Measurements from ENCODE around the gene TMEM50A. TPM values are rescaled to one million over a fixed set of nuclear protein-coding genes. Genes with fewer than 3 reads are reported as not detected.
"Not testable (repeated sequence)": the region's sequence is repeated elsewhere in the genome, so short reads cannot be mapped to it uniquely, and the experiment has no call there.

Gene TMEM50A
- total and polyA plus RNA-seq, 9 of the 15 experiments (the other 6 are each of a cell fraction or from before 2014, with no cell fraction given) = 43.7 to 195 (median 137) TPM

- POLR2A ChIA-PET; in situ Hi-C loops (cut with MboI): not testable (repeated sequence)
- FAIRE-seq = peak; percentile 82
These were observed 35.8 kb upstream of the TMEM50A start for GRCh38 chr1:25302330-25302729.

GRCh38 chr1:25304936-25305335 is 33.2 kb upstream of the TMEM50A start:
- H3K9me3 ChIP-seq (replicated peaks; ENCODE audit: control insufficient read depth, insufficient read depth, low read depth, low read length); H3K9ac ChIP-seq (ENCODE audit: insufficient read depth in 1 of 2, low read depth in 2 of 2, low read length in 2 of 2); H3K79me2 ChIP-seq (ENCODE audit: control insufficient read depth, insufficient read depth, low read length); H4K20me1 ChIP-seq (replicated peaks; ENCODE audit: control insufficient read depth, insufficient read depth, low read length); FAIRE-seq; H3K27ac ChIP-seq (ENCODE audit: extremely low read depth, low read depth, low read length); H2AFZ ChIP-seq (ENCODE audit: low read depth, low read length); H3K4me3 ChIP-seq; H3K27me3 ChIP-seq (ENCODE audit: control insufficient read depth in 2 of 2, insufficient read depth in 2 of 2, low read length in 2 of 2); DNase-seq (ENCODE audit: extremely low read depth in 1 of 4, low spot score in 3 of 4); CTCF ChIA-PET (ENCODE audit: low intra/inter-chr PET ratio); ATAC-seq; H3K4me2 ChIP-seq (ENCODE audit: insufficient read depth, low read length); H3K9me1 ChIP-seq (ENCODE audit: control insufficient read depth, insufficient read depth, low read length); H3K4me1 ChIP-seq (replicated peaks in 1 of 2; ENCODE audit: control insufficient read depth in 2 of 2, insufficient read depth in 2 of 2, low read length in 2 of 2); intact Hi-C loops (cut with micrococcal nuclease); BruUV-seq (replicated peaks); in situ Hi-C loops (cut with MboI): not testable (repeated sequence)
- WGBS (ENCODE audit: insufficient coverage, low coverage, missing lambda C conversion rate) = 50% methylated on average over 2 of the region's 4 CpGs
- POLR2A ChIA-PET = interaction anchor here (0.6 to 0.7 kb wide), 2 partner anchors 482 to 832 kb away, joined by 3 read pairs; no protein-coding TSS in a partner anchor
- H3K36me3 ChIP-seq (ENCODE audit: control insufficient read depth, insufficient read depth, low read length) = peaks cover 12% of the 10 kb centered on the region; the same call in 1 of the 3 replicates

More at GRCh38 chr1:25302330-25302729, 35.8 kb upstream of the TMEM50A start:
- H3K36me3 ChIP-seq (ENCODE audit: control insufficient read depth, insufficient read depth, low read length); H4K20me1 ChIP-seq (replicated peaks; ENCODE audit: control insufficient read depth, insufficient read depth, low read length); H3K79me2 ChIP-seq (ENCODE audit: control insufficient read depth, insufficient read depth, low read length); H3K4me2 ChIP-seq (ENCODE audit: insufficient read depth, low read length); H2AFZ ChIP-seq (ENCODE audit: low read depth, low read length); H3K27me3 ChIP-seq (ENCODE audit: control insufficient read depth in 2 of 2, insufficient read depth in 2 of 2, low read length in 2 of 2); CTCF ChIA-PET (ENCODE audit: low intra/inter-chr PET ratio); BruUV-seq (replicated peaks); H3K27ac ChIP-seq (ENCODE audit: extremely low read depth, low read depth, low read length); H3K9me1 ChIP-seq (ENCODE audit: control insufficient read depth, insufficient read depth, low read length); H3K4me3 ChIP-seq; intact Hi-C loops (cut with micrococcal nuclease); H3K9me3 ChIP-seq (replicated peaks; ENCODE audit: control insufficient read depth, insufficient read depth, low read depth, low read length); H3K9ac ChIP-seq (ENCODE audit: insufficient read depth in 1 of 2, low read depth in 2 of 2, low read length in 2 of 2); H3K4me1 ChIP-seq (replicated peaks in 1 of 2; ENCODE audit: control insufficient read depth in 2 of 2, insufficient read depth in 2 of 2, low read length in 2 of 2); TF ChIP-seq TEAD4 (CRISPR knock-in tag; IDR thresholded peaks at IDR 0.05; ENCODE audit: borderline replicate concordance): not testable (repeated sequence)
- peak; percentile 19; the same call in 1 of the 2 replicates for TF ChIP-seq MTA2 (IDR thresholded peaks at IDR 0.05; ENCODE audit: low read depth)
- TF ChIP-seq TCF3 (CRISPR knock-in tag; IDR thresholded peaks at IDR 0.05) = peak; percentile 82
- TF ChIP-seq PKNOX1 (IDR thresholded peaks at IDR 0.05) = peak; percentile 31
- 0 out of 2 replicates have a peak, but pooled peaks have one; percentile 42 for TF ChIP-seq EGR1 (conservative IDR thresholded peaks at IDR 0.05)
- peak; percentile 55; the same call in 1 of the 2 replicates for TF ChIP-seq SMARCA4 (IDR thresholded peaks at IDR 0.05)
- TF ChIP-seq STAT5A (IDR thresholded peaks at IDR 0.05; ENCODE audit: borderline replicate concordance, low read length) = peak; percentile 16; the same call in 1 of the 2 replicates
- TF ChIP-seq MEIS2 (IDR thresholded peaks at IDR 0.05; ENCODE audit: partially characterized antibody) = peak; percentile 41
- peak; percentile 77 for TF ChIP-seq ARID1B (IDR thresholded peaks at IDR 0.05)
- TF ChIP-seq TAL1 (IDR thresholded peaks at IDR 0.05) = peak; percentile 62; the same call in 1 of the 2 replicates
- TF ChIP-seq DPF2 (IDR thresholded peaks at IDR 0.05) = peak; percentile 74
- peak; percentile 62 for TF ChIP-seq TEAD4 (IDR thresholded peaks at IDR 0.05; ENCODE audit: low read length)
- TF ChIP-seq CBFA2T2 (conservative IDR thresholded peaks at IDR 0.05) = peak; percentile 39; the same call in 1 of the 2 replicates
- TF ChIP-seq CBFA2T3 (IDR thresholded peaks at IDR 0.05) = peak; percentile 70
- DNase-seq (ENCODE audit: extremely low read depth in 1 of 4, low spot score in 3 of 4) (peak; percentile 14 to 81 (median 40)), ATAC-seq (peak; percentile 95)
- 10% methylated on average over 3 of the region's 3 CpGs for WGBS (ENCODE audit: insufficient coverage, low coverage, missing lambda C conversion rate)
